Mammary epithelial cell (primary cell): ENCODE data around the gene SLX4.

ENCODE experiments used
- EZH2 ChIP-seq: IDR thresholded peaks from 2 replicates; pipeline ENCODE4 v1.6.1; 2012; ENCODE audit warnings: low read length, inconsistent platforms, borderline replicate concordance
- TF ChIP-seq, protein P1 (sequence below), 2 donors: IDR thresholded peaks in 1 of 2; conservative IDR thresholded peaks in 1 of 2; 2 replicates each; pipeline ENCODE4 v1.5.1; 2011 to 2012; ENCODE audit warnings: inconsistent platforms in 2 of 2, low read length in 2 of 2, mild to moderate bottlenecking in 2 of 2, control low read depth in 1 of 2, low read depth in 1 of 2; ENCODE audit not compliant: insufficient read depth in 1 of 2; ENCODE audit errors: extremely low read depth in 1 of 2

GRCh38 chr16:3579776-3580175, 31.6 kb downstream of the SLX4 start:
- TF ChIP-seq EZH2: no peak
- TF ChIP-seq, protein P1, sequence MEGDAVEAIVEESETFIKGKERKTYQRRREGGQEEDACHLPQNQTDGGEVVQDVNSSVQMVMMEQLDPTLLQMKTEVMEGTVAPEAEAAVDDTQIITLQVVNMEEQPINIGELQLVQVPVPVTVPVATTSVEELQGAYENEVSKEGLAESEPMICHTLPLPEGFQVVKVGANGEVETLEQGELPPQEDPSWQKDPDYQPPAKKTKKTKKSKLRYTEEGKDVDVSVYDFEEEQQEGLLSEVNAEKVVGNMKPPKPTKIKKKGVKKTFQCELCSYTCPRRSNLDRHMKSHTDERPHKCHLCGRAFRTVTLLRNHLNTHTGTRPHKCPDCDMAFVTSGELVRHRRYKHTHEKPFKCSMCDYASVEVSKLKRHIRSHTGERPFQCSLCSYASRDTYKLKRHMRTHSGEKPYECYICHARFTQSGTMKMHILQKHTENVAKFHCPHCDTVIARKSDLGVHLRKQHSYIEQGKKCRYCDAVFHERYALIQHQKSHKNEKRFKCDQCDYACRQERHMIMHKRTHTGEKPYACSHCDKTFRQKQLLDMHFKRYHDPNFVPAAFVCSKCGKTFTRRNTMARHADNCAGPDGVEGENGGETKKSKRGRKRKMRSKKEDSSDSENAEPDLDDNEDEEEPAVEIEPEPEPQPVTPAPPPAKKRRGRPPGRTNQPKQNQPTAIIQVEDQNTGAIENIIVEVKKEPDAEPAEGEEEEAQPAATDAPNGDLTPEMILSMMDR (conservative IDR thresholded peaks at IDR 0.05 in 1 of 2, IDR thresholded peaks at IDR 0.05 in 1 of 2; ENCODE audit: extremely low read depth in 1 of 2, insufficient read depth in 1 of 2, low read depth in 1 of 2, low read length in 2 of 2): no peak
